Liver (tissue), 9 donors: ENCODE results near the gene GSTA3. TPM values are rescaled to one million over a fixed set of nuclear protein-coding genes. Genes with fewer than 3 reads are reported as not detected.

Experiments used
- DNase-seq: peaks from one replicate; pipeline ENCODE4 v3.0.0-alpha.2; 2017; ENCODE audit warnings: low spot score
- H3K27ac ChIP-seq, 2 donors: one replicate each; pipeline ENCODE4 v1.7.0; 2013; ENCODE audit warnings: inconsistent platforms in 2 of 2, low read length in 2 of 2, control low read depth in 1 of 2, low read depth in 1 of 2, mild to moderate bottlenecking in 1 of 2
- H3K27me3 ChIP-seq, 4 donors: one replicate each; pipeline versions ENCODE4 v1.6.1 to v1.7.0; 2013; ENCODE audit warnings: low read length in 3 of 4, inconsistent platforms in 1 of 4, mild to moderate bottlenecking in 1 of 4, moderate library complexity in 1 of 4; ENCODE audit not compliant: control insufficient read depth in 4 of 4, insufficient read depth in 4 of 4
- H3K36me3 ChIP-seq, 4 donors: one replicate each; pipeline versions ENCODE4 v1.6.1 to v1.7.0; 2013; ENCODE audit warnings: low read length in 3 of 4, mild to moderate bottlenecking in 3 of 4, low read depth in 1 of 4, moderate library complexity in 1 of 4; ENCODE audit not compliant: control insufficient read depth in 4 of 4, insufficient read depth in 3 of 4
- H3K4me1 ChIP-seq, 4 donors: one replicate each; pipeline versions ENCODE4 v1.6.1 to v1.7.0; 2013; ENCODE audit warnings: low read length in 3 of 4, mild to moderate bottlenecking in 3 of 4, moderate library complexity in 1 of 4; ENCODE audit not compliant: control insufficient read depth in 4 of 4, insufficient read depth in 4 of 4
- H3K4me3 ChIP-seq, 3 donors: one replicate each; pipeline versions ENCODE4 v1.6.1 to v1.7.0; 2013; ENCODE audit warnings: low read length in 3 of 3, control low read depth in 1 of 3, low read depth in 1 of 3, mild to moderate bottlenecking in 1 of 3
- H3K9ac ChIP-seq, 2 donors: one replicate each; pipeline ENCODE4 v1.7.0; 2013; ENCODE audit warnings: low read length in 2 of 2, mild to moderate bottlenecking in 2 of 2, moderate library complexity in 2 of 2, control low read depth in 1 of 2, low read depth in 1 of 2
- H3K9me3 ChIP-seq, 4 donors: one replicate each; pipeline versions ENCODE4 v1.6.1 to v1.7.0; 2013; ENCODE audit warnings: low read length in 3 of 4; ENCODE audit not compliant: control insufficient read depth in 4 of 4
- ATF3 ChIP-seq: IDR thresholded peaks from 2 replicates; pipeline ENCODE4 v1.6.1; 2016; ENCODE audit warnings: antibody characterized with exemption
- CTCF ChIP-seq: fragments of 150-350 bp; IDR thresholded peaks from 2 replicates; pipeline ENCODE4 v1.5.1; 2017; ENCODE audit warnings: improper control_type of control experiment, low read depth, low read length; ENCODE audit not compliant: missing input control
- EGR1 ChIP-seq, 2 donors: IDR thresholded peaks; 2 replicates each; pipeline ENCODE4 v1.6.1; 2016 to 2018; ENCODE audit warnings: antibody characterized with exemption in 2 of 2, low read depth in 2 of 2
- FOXA1 ChIP-seq: IDR thresholded peaks from 2 replicates; pipeline ENCODE4 v1.6.1; 2016; ENCODE audit warnings: antibody characterized with exemption
- FOXA2 ChIP-seq: IDR thresholded peaks from 2 replicates; pipeline ENCODE4 v1.6.1; 2016; ENCODE audit warnings: antibody characterized with exemption
- GABPA ChIP-seq, 2 donors: IDR thresholded peaks in 1 of 2; conservative IDR thresholded peaks in 1 of 2; 2 replicates each; pipeline ENCODE4 v1.6.1; 2016; ENCODE audit warnings: antibody characterized with exemption in 2 of 2, mild to moderate bottlenecking in 1 of 2, moderate library complexity in 1 of 2
- HNF4A ChIP-seq, 2 donors: conservative IDR thresholded peaks; 2 replicates each; pipeline ENCODE4 v1.6.1; 2016; ENCODE audit warnings: antibody characterized with exemption in 2 of 2, mild to moderate bottlenecking in 2 of 2
- HNF4G ChIP-seq: IDR thresholded peaks from 2 replicates; pipeline ENCODE4 v1.6.1; 2016; ENCODE audit warnings: antibody characterized with exemption
- JUND ChIP-seq, 2 donors: IDR thresholded peaks; 2 replicates each; pipeline ENCODE4 v1.6.1; 2016; ENCODE audit warnings: antibody characterized with exemption in 2 of 2
- MAX ChIP-seq: IDR thresholded peaks from 2 replicates; pipeline ENCODE4 v1.6.1; 2016; ENCODE audit warnings: antibody characterized with exemption
- NR2F2 ChIP-seq: IDR thresholded peaks from 2 replicates; pipeline ENCODE4 v1.6.1; 2016; ENCODE audit warnings: antibody characterized with exemption
- RAD21 ChIP-seq, 2 donors: IDR thresholded peaks; 2 replicates each; pipeline ENCODE4 v1.6.1; 2016; ENCODE audit warnings: antibody characterized with exemption in 2 of 2, mild to moderate bottlenecking in 2 of 2
- REST ChIP-seq: IDR thresholded peaks from 2 replicates; pipeline ENCODE4 v1.6.1; 2016; ENCODE audit warnings: antibody characterized with exemption, mild to moderate bottlenecking
- RXRA ChIP-seq, 2 donors: IDR thresholded peaks; 2 replicates each; pipeline ENCODE4 v1.6.1; 2017 to 2018; ENCODE audit warnings: antibody characterized with exemption in 2 of 2, mild to moderate bottlenecking in 1 of 2
- SP1 ChIP-seq: IDR thresholded peaks from 2 replicates; pipeline ENCODE4 v1.6.1; 2018; ENCODE audit warnings: antibody characterized with exemption, mild to moderate bottlenecking
- TAF1 ChIP-seq: conservative IDR thresholded peaks from 2 replicates; pipeline ENCODE4 v1.6.1; 2016; ENCODE audit warnings: antibody characterized with exemption, mild to moderate bottlenecking
- YY1 ChIP-seq: IDR thresholded peaks from 2 replicates; pipeline ENCODE4 v1.6.1; 2016; ENCODE audit warnings: antibody characterized with exemption, mild to moderate bottlenecking
- ZBTB33 ChIP-seq: IDR thresholded peaks from 2 replicates; pipeline ENCODE4 v1.6.1; 2016; ENCODE audit warnings: antibody characterized with exemption
- WGBS: extraction: QIAGEN DNeasy Blood & Tissue Kit; methylation state at CpG from one replicate; pipeline ENCODE4 v1.1.7; 2013; 5-methylcytosine and 5-hydroxymethylcytosine counted together
- polyA plus RNA-seq, 2 donors: library from polyadenylated mRNA; stranded (reverse) in 1 of 2; unstranded in 1 of 2; fragments of 200-250 nt in 1 of 2; fragments of >200 nt in 1 of 2; fragmentation: Nextera tagmentation in 1 of 2; extraction: Ambion mirVana in 1 of 2; gene quantifications; one replicate each; pipeline versions ENCODE4 v1.2.1 to v1.2.3, GENCODE V29; 2013 to 2015
- total RNA-seq, 2 donors: library from RNA; depleted of rRNA; stranded (reverse); fragments of >200 nt; gene quantifications; one replicate each; pipeline ENCODE4 v1.2.3, GENCODE V29; 2014
- donor health status: healthy.
- donor health status: healthy.
- donor health status: healthy.
- donor health status: healthy.
- donor health status: healthy.

GSTA3 gene
- total and polyA plus RNA-seq, 4 donors = not detected

- H3K9me3 ChIP-seq = peaks cover 0 to 5% (median 2%) of the 10 kb centered on the region in 4 donors
- H3K36me3 ChIP-seq = no peaks in the 10 kb centered on the region
- DNase-seq = no peak
- no peaks in the 10 kb centered on the region for H3K4me1 ChIP-seq
- H3K27ac ChIP-seq = no peak overlapping the region
- WGBS = 89% methylated on average over 4 of the region's 4 CpGs
- H3K27me3 ChIP-seq = no peaks in the 10 kb centered on the region
- no peak for TF ChIP-seq NR2F2
- TF ChIP-seq FOXA2 = no peak
- no peak for TF ChIP-seq YY1
- no peak for TF ChIP-seq TAF1
- TF ChIP-seq RXRA (IDR thresholded peaks at IDR 0.05) = no peak
- TF ChIP-seq ATF3 = no peak
- TF ChIP-seq FOXA1 = no peak
- no peak for TF ChIP-seq JUND (IDR thresholded peaks at IDR 0.05)
- TF ChIP-seq SP1 = no peak
- no peak for TF ChIP-seq REST
- no peak for TF ChIP-seq EGR1 (IDR thresholded peaks at IDR 0.05; ENCODE audit: low read depth in 2 of 2)
- no peak for TF ChIP-seq CTCF
- no peak for TF ChIP-seq GABPA (IDR thresholded peaks at IDR 0.05 in 1 of 2, conservative IDR thresholded peaks at IDR 0.05 in 1 of 2)
- TF ChIP-seq RAD21 (IDR thresholded peaks at IDR 0.05) = no peak
- TF ChIP-seq HNF4G = no peak
- TF ChIP-seq MAX = no peak
- TF ChIP-seq HNF4A (conservative IDR thresholded peaks at IDR 0.05) = no peak
- no peak for TF ChIP-seq ZBTB33
- no peak overlapping the region for H3K4me3 ChIP-seq
- H3K9ac ChIP-seq = no peak overlapping the region
Measured at GRCh38 chr6:52849137-52849536, 60.4 kb downstream of the GSTA3 start.

Other genes starting within 250 kb of the GSTA3 start
- 10 to 100 TPM; 15.6 to 22.9 TPM for gene TMEM14A, start 238.6 kb downstream of the GSTA3 start, total RNA-seq
- gene TMEM14A, start 238.6 kb downstream of the GSTA3 start, polyA plus RNA-seq = 10 to 100 TPM; 23.0 to 63.6 TPM
- gene GSTA2, start 146.2 kb downstream of the GSTA3 start, total RNA-seq = 1 to 10 TPM; 2.0 to 2.2 TPM
- gene GSTA2, start 146.2 kb downstream of the GSTA3 start, polyA plus RNA-seq = 100 to 1,000 TPM in 1 of 2 donors, 1 to 10 TPM in 1; 1.4 to 110 TPM
- 100 to 1,000 TPM in 1 of 2 donors, 10 to 100 TPM in 1; 59.4 to 160 TPM for gene GSTA1, start 105.9 kb downstream of the GSTA3 start, total RNA-seq
- gene GSTA1, start 105.9 kb downstream of the GSTA3 start, polyA plus RNA-seq = 100 to 1,000 TPM; 131 to 247 TPM
- not detected for gene GSTA5, start 68.9 kb downstream of the GSTA3 start, total RNA-seq
- gene GSTA5, start 68.9 kb downstream of the GSTA3 start, polyA plus RNA-seq = not detected
- gene GSTA4, start 85.6 kb upstream of the GSTA3 start, total RNA-seq = 10 to 100 TPM; 14.0 to 22.7 TPM
- 10 to 100 TPM in 1 of 2 donors, 1 to 10 TPM in 1; 7.9 to 19.7 TPM for gene GSTA4, start 85.6 kb upstream of the GSTA3 start, polyA plus RNA-seq
- gene CILK1, start 152.1 kb upstream of the GSTA3 start, total RNA-seq = 1 to 10 TPM; 4.6 to 7.4 TPM
- 1 to 10 TPM; 3.1 TPM for gene CILK1, start 152.1 kb upstream of the GSTA3 start, polyA plus RNA-seq
- 10 to 100 TPM; 49.9 to 79.1 TPM for gene FBXO9, start 155.7 kb upstream of the GSTA3 start, total RNA-seq
- 10 to 100 TPM; 36.8 to 52.5 TPM for gene FBXO9, start 155.7 kb upstream of the GSTA3 start, polyA plus RNA-seq
- gene GCM1, start 239.1 kb upstream of the GSTA3 start, total RNA-seq = under 1 TPM; 0.05 to 0.08 TPM
- gene GCM1, start 239.1 kb upstream of the GSTA3 start, polyA plus RNA-seq = not detected